NT2/D1 (cell line): ENCODE measurements around the gene TMPRSS4.

Experiments used
- SUZ12 ChIP-seq: IDR thresholded peaks from 2 replicates; pipeline ENCODE4 v1.6.1; 2011; ENCODE audit not compliant: insufficient read length, insufficient read depth; ENCODE audit errors: extremely low read depth
- YY1 ChIP-seq: IDR thresholded peaks from 2 replicates; pipeline ENCODE4 v1.6.1; 2011; ENCODE audit not compliant: insufficient read length, insufficient read depth

DNA sequence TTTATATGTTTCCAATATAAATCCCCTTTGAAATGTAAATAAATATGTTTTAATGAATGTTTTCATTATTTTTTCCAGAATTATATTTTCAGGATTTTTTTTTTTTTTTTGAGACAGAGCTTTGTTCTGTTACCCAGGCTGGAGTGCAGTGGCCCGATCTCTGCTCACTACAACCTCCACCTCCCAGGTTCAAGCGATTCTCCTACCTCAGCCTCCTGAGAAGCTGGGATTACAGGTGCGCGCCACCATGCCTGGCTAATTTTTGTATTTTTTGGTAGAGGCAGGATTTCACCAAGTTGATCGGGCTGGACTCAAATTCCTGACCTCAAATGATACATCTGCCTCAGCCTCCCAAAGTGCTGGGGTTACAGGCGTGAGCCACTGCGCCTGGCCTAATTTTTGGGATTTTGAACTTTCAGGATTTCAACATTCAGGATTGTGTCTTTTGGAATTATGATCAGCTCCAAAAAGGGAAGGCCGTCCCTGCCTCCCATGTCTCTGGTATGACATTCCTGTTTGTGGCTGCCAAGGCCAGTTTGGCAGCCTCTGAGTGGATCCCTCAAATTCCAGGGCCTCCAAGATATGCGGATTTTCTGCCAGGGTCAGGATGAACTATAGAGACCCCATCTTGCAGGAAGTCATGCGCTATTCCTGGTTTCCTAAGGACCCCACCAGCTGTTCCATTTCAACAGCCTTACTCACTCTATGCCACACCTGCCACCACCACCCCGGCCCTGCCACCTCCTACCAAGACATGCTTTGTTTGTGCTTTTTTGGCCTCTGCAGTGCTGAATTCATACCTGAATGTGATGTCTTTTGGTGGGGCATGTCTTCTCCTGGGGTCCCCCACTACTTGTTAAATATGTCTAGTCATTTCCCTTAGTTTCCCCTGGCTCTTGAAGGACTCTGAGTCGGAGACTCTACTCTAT lies 21.9 kb upstream of the TMPRSS4 start:
- TF ChIP-seq SUZ12 (no peak), YY1 (no peak)
